GM21529 (cell line): ENCODE results near the gene QRICH2.
A peak's percentile ranks its signal among the peaks of the same experiment; 100 is the strongest.
"Not testable (repeated sequence)": the region's sequence is repeated elsewhere in the genome, so short reads cannot be mapped to it uniquely, and the experiment has no call there.

ENCODE experiments used
- ATAC-seq: cut with Tn5 transposase; IDR thresholded peaks from one replicate; pipeline ENCODE4 v1.9.1; 2021; ENCODE audit not compliant: unreplicated experiment

Gene QRICH2, protein sequence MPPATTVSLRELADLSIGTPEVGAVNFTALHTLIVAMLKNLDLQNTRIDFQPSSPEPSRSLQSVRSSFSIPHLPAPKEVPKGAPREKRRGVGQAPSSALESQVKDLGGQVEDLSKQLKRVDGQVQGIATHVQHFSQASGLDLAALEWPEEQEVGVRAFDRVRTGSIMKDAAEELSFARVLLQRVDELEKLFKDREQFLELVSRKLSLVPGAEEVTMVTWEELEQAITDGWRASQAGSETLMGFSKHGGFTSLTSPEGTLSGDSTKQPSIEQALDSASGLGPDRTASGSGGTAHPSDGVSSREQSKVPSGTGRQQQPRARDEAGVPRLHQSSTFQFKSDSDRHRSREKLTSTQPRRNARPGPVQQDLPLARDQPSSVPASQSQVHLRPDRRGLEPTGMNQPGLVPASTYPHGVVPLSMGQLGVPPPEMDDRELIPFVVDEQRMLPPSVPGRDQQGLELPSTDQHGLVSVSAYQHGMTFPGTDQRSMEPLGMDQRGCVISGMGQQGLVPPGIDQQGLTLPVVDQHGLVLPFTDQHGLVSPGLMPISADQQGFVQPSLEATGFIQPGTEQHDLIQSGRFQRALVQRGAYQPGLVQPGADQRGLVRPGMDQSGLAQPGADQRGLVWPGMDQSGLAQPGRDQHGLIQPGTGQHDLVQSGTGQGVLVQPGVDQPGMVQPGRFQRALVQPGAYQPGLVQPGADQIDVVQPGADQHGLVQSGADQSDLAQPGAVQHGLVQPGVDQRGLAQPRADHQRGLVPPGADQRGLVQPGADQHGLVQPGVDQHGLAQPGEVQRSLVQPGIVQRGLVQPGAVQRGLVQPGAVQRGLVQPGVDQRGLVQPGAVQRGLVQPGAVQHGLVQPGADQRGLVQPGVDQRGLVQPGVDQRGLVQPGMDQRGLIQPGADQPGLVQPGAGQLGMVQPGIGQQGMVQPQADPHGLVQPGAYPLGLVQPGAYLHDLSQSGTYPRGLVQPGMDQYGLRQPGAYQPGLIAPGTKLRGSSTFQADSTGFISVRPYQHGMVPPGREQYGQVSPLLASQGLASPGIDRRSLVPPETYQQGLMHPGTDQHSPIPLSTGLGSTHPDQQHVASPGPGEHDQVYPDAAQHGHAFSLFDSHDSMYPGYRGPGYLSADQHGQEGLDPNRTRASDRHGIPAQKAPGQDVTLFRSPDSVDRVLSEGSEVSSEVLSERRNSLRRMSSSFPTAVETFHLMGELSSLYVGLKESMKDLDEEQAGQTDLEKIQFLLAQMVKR (N-terminal part only)

DNA sequence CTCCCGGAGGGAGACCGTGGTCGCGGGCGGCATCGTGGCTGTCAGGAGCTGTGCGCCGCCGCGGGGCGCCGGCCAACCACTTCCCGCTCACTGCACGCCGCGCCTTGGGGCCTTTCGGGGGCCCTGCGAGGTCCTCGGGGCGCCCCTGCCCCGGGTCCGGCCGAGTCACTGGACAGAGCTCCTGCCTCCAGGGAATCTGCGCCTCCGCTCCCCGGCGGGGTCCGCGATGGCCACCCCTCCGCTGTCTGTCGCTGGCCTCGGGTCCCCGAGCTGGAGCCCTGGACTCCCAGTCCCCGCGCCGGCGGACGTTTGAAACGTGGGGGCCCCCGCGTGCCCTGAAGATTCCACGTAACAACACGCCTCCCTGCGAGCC is at the start of gene QRICH2:
QRICH2 (minus strand) TSS at position 311 of the 373 bp plus-strand sequence; CDS start at position 33, 278 bp downstream.
- no peak for ATAC-seq

DNA sequence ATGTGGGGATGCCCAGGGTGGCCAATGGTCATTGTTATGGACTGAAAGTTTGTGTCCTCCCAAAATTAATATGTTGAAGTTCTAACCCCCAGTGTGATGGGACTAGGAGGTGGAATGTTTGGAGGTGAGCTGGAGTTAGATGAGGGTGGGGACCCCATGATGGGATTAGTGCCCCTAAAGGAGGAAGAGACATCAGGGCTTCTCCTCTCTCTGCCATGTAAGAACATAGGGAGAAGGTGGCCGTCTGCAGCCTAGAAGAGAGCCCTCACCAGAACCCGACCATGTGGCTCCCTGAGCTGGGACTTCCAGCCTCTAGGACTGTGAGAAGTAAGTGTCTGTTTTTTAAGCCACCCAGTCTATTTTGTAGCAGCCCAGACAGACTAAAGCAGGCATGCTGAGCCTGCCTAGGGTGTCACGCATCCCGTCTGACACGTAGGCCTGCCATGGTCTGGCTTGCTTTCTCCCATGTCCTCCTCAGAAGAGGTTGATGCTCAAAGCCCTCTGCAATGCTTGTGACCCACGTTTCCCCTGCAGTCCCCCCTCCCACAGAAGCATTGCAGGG is 49.6 kb upstream of the QRICH2 start:
- ATAC-seq: no peak

DNA sequence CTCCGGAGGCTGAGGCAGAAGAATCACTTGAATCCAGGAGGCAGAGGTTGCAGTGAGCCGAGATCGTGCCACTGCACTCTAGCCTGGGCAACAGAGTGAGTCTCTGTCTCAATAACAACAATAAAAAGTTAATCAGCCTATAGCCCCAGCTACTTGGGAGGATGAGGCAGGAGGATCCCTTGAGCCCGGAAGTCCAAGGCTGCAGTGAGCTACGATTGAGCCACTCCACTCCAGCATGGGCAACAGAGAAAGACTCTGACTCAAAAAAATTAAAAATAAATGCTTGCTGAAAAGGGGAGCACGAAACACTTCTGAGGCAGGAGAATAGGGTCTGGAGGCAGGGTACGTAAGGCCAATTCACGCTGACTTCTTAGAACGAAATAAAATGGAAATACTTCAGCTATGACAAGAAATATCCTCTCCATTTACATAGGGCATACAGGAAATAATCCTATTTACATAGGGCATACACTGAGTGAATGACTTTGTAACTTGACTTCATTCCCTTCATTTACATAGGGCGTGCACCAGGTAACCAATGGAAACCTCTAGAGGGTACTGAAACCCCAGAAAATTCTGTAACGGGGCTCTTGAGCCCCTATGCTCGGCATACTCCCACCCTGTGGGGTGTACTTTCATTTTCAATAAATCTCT is 48.9 kb upstream of the QRICH2 start:
- ATAC-seq: no peak

DNA sequence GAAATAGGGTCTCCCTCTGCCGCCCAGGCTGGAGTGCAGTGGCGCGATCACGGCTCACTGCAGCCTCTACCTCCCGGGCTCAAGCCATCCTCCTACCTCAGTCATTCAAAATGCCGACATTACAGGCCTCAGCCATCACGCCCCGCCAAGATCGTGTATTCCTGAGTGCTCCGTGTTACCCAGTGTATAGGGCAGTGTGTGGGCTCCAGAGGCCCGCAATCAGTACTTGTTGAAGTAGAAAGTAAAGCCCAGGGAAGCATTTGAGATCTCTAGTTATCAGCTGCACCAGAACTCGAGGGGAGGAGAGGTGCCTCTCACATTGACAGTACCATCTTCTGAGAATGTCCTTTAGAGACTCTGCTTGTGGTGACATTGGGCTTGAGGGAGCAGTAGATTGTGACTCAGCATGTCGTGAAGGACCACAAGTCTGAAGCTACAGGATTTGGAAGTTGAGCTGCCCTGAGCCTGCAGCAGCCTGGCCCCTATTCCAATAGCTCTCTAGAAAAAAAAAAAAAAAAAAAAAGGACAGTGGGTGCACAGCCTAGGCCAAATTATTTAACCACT is 46.8 kb upstream of the QRICH2 start:
- no peak for ATAC-seq

DNA sequence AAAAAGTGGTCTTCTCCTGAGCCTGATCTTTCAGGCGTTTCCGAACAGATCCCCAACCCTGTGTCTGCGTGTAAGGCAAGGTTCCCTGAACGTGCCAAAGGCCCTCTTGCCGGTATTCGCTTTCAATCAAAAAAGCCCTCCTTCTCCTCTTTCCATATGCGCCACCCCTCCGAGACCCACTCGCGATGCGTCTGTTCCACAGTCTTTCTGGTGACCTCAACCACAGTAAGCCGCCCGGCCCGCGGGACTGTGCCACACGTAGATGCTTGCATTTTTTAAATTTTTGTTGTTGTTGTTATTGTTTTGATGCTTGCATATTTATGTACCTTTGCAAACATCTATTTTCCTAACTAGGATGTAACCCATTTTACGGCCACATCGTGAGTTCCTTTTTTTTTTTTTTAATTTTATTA is 46.2 kb upstream of the QRICH2 start:
- no peak for ATAC-seq

DNA sequence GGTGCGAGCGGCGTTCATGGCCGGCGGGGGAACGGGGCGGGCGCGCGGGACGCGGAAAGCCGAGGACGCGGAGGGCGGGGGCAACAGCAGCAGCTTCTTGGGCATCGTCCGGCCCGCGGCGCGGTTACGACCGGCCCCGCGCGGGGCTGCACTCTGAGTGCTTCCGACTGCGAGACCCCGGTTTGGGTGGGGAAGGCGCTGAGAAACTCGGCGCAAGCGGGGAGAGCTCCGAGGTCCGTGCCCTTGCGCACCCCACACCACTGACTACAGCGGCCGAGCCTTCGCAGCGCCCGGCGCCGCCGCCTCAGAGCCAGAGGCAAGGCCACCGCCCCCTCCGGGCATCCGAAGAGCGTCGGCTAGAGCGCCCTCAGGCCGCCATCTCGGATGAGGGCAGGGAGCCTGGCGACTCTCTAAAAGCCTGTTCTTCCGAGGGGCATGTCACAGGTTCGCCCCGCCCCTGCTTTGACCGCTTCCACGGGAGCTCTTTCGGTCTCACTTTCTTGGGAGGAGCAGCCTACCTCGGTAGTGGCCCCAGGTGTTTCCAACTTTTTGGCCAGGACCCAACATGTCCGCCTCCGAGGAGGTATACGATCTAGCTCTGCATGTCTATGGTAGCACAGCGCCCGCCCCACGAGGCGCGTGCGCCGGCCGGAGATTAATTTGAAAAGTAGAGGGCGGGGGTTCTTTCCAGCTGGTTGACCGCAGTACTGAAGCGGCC is 45.7 kb upstream of the QRICH2 start, which contains the start of gene PRPSAP1:
PRPSAP1 (minus strand) TSS at position 318 of the 718 bp plus-strand sequence; CDS start at position 105, 213 bp downstream.
- peak; percentile 87 for ATAC-seq

DNA sequence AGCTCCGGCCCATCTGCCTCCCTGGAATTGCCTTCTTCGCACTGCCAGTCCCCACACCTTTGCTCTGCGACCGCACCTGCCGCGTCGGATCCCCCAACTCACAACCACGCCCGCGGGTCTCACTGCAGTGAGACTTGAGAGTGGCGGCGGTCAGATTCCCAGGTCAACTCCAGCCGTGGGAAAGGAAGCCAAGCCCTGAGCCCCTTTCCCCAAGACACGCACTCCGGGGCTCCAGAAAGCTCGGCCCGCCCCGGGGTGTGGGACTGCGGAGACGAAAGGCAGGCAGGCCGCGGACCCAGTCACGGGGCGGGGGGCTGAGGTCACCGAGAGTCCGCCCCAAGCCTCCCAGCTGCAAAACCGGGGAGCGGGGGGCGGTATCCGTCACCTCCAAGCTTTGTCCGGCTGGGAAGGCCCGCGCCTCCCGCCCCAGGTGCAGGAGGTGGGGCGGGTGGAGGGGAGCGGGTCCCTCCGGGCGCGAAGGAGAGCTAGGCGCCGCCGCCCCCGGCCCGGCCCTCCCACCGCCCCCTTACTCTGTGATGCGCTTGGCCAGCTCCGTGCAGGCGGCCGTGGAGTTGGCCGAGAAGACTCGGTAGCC is 45.0 kb upstream of the QRICH2 start:
- ATAC-seq: peak; percentile 25

DNA sequence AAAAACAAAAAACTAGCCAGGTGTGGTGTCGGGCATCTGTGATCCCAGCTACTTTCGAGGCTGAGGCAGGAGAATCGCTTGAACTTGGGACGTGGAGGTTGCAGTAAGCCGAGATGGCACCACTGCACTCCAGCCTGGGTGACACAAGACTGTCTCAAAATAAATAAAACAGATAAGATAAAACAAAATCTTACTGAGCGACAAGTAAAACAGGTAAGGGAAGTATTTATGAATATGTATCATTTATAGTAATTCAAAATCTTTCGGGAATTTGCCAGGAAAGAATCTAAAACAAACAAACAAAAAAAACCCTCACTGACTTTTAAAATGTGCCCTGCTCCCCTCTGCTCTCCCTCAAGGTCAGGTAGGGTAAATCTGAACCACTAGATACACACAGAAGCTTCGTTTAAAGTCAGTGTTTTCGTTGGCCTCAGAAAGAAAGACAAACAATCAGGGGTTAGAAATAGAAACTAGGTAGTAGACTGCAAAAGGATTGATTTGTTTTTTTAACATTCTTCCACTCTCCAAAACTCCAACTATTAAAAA is 43.5 kb upstream of the QRICH2 start:
- ATAC-seq: no peak

DNA sequence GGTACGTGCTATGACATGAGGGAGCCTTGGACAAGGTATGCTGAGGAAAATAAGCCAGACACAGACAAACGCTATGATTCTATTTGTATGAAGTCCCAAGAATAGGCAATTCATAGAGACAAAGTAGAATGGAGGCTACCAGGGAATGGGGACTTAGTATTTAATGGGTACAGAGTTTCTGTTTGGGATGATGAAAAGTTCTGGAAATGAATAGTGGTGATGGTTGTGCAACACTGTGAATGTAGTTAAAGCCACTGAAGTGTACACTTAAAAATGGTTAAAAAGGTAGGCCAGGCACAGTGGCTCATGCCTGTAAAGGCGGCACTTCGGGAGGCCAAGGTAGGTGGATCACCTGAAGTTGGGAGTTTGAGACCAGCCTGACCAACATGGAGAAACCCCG is 42.4 kb upstream of the QRICH2 start:
- no peak for ATAC-seq

DNA sequence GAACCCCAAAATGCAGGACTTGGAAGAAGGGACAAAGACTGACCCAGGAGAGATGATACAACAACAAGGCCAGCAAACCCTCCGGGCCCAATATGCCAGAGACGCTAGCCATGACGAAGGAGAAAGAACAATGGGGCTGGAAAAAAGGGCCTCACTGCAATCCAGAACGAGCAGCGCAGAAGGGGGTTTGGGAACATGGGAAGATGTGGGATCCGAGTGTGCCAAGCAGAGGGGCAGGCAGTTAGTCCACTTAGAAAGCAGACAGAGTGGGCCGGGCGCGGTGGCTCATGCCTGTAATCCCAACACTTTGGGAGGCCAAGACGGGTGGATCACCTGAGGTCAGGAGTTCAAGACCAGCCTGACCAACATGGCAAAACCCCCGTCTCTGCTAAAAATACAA is 38.9 kb upstream of the QRICH2 start:
- not testable (repeated sequence) for ATAC-seq

DNA sequence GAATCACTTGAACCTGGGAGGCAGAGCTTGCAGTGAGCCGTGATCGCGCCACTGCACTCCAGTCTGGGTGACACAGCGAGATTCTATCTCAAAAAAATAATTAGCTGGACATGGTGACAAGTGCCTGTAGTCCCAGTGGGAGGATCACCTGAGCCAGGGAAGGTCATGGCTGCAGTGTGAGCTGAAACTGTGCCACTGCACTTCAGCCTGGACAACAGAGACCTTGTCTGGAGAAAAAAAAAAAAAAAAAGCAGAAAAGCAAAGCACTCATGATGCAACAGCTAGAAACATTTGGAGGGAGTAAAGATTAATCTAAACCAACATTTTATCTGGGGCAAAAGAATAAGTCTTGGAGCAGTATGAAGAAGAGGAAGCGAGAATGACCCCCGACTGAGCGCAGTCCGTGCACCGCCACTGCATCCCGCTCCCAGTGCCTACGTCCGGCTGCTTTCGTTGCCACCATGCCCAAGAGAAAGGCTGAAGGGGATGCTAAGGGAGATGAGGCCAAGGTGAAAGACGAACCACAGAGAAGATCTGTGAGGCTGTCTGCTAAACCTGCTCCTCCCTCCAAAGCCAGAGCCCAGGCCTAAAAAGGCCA is 37.4 kb upstream of the QRICH2 start:
- no peak for ATAC-seq

DNA sequence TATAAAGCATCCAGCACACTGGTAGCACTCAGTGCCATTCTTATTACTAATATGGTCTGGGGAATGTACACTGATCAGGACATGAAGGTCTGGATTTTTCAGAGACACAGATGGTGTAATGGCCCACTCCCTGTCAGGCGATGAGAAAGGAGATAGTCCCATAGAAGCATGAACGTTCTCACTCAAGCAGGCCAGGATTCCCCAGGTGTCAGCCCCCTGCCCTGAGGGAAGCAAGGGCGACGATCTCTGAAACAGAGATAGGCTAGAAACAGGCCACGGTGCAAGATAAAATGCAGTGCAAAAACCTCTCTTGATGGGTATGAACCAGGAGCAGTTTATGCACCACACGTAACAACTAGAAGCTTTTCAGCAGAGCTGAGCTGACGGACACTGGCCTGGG is 35.0 kb upstream of the QRICH2 start:
- no peak for ATAC-seq

DNA sequence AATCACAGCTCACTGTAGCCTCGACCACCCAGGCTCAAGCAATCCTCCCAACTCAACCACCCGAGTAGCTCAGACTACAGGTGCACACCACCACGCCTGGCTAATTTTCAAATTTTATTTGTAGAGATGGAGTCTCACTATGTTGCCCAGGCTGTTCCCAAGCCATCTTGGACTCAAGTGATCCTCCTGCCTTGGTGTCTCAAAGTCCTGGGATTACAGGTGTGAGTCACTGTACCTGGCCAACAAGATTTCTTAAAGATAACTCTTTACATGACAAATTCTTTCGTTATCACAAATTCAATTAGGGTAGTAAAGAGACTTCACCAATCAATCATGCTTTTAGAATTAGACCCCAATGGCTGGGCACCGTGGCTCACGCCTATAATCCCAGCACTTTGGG is 33.2 kb upstream of the QRICH2 start:
- no peak for ATAC-seq

DNA sequence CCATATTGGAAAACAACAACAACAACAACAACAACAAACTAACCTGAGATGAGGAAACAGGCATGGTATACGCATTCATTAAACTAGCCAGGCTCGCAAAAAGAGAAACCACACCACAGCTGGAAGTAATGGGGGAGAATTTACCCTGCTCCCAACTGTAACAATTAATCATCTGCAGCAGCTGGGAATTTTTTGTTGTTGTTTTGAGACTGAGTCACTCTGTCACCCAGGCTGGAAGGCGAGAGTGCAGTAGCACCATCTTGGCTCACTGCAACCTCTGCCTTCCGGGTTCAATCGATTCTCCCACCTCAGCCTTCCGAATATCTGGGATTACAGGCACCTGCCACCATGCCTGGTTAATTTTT is 29.3 kb upstream of the QRICH2 start:
- no peak for ATAC-seq

DNA sequence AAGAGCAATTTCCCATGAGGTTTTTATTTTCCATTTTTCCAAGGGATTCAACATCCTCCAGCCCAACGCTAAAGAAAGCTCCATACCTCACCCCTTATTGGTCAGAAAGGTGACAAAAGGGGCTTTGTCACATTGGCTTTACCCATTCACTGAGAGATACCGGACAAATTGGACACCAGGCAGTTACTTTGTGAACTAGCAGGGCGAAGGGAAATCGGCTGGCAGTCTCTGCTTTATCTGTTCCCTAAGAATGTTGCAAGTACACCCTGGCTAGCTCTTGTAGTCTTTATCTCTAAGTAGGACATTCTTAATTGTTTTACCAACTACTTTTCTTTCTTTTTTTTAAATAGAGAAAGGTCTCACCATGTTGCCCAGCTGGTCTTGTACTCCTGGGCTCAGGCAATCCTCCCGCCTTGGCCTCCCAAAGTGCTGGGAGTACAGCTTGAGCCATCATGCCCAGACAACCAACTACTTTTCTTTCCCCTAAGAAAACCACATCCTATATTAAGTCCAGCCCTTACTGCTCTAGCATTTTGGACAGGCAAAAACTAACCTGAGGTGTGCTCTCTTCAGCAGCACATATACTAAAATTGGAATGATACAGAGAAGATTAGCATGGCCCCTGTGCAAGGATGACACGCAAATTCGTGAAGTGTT is 28.8 kb upstream of the QRICH2 start:
- ATAC-seq: no peak

DNA sequence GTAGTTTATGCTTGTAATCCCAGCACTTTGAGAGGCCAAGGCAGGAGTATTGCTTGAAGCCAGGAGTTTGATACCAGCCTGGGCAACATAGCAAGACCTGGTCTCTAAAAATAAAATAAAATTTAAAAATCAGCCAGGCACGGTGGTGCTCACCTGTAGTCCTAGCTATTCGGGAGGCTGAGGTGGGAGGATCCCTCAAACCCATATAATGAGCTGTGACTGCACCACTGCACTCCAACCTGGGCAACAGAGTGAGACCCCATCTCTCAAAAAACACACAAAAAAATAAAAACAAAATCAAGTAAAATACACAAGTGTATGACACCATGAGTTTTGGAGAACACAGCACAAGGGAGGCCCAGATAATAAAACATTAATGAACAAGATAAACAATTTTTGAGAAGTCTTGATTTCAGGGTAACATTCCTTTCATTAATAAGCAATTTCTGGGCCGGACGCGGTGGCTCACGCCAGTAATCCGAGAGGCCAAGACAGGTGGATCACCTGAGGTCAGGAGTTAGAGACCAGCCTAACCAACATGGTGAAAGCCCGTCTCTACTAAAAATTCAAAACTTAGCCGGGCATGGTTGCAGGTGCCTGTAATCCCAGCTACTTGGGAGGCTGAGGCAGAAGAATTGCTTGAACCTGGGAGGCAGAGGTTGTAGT is 27.8 kb upstream of the QRICH2 start:
- ATAC-seq: no peak
